Esophagus muscularis mucosa (tissue), 3 donors: ENCODE data around the gene DPF3.

ENCODE experiments used
- CTCF ChIP-seq, 3 experiments: fragments of 200-600 bp in 2 of 3; fragments of 450-650 bp in 1 of 3; sonication (generic) in 2 of 3; IDR thresholded peaks; one replicate each; pipeline ENCODE4 v1.5.1; 2017 to 2019; ENCODE audit warnings: antibody characterized with exemption in 3 of 3, mild to moderate bottlenecking in 2 of 3, moderate library complexity in 1 of 3
- POLR2A ChIP-seq: fragments of 450-650 bp; IDR thresholded peaks from one replicate; pipeline ENCODE4 v1.6.1; 2017; ENCODE audit warnings: antibody characterized with exemption, moderate library complexity, mild to moderate bottlenecking, low read depth

- TF ChIP-seq CTCF (IDR thresholded peaks at IDR 0.05) (no peak), POLR2A (no peak)
These were observed 68.4 kb downstream of the DPF3 start for GRCh38 chr14:72825486-72825885.
